Fibroblast of villous mesenchyme (primary cell): ENCODE data around the gene ALKBH3. TPM values are rescaled to one million over a fixed set of nuclear protein-coding genes. Genes with fewer than 3 reads are reported as not detected.

Experiments used
- DNase-seq: peaks from one replicate; pipeline ENCODE4 v3.0.0-alpha.2; 2010; ENCODE audit warnings: low read depth
- H3K4me3 ChIP-seq: 2 replicates; pipeline ENCODE4 v1.5.1; 2011; ENCODE audit warnings: low read depth, mild to moderate bottlenecking, low read length
- total RNA-seq: library from RNA; depleted of rRNA; stranded (reverse); fragments of >200 nt; gene quantifications from 2 replicates; pipeline ENCODE4 v1.2.3, GENCODE V29; 2012
- TF ChIP-seq, protein P1 (sequence below): IDR thresholded peaks from 2 replicates; pipeline ENCODE4 v1.5.1; 2012; ENCODE audit warnings: low read depth, mild to moderate bottlenecking, low read length; ENCODE audit not compliant: insufficient read depth

The ALKBH3 gene
- total RNA-seq, 1 donor: 33.7 TPM

DNA sequence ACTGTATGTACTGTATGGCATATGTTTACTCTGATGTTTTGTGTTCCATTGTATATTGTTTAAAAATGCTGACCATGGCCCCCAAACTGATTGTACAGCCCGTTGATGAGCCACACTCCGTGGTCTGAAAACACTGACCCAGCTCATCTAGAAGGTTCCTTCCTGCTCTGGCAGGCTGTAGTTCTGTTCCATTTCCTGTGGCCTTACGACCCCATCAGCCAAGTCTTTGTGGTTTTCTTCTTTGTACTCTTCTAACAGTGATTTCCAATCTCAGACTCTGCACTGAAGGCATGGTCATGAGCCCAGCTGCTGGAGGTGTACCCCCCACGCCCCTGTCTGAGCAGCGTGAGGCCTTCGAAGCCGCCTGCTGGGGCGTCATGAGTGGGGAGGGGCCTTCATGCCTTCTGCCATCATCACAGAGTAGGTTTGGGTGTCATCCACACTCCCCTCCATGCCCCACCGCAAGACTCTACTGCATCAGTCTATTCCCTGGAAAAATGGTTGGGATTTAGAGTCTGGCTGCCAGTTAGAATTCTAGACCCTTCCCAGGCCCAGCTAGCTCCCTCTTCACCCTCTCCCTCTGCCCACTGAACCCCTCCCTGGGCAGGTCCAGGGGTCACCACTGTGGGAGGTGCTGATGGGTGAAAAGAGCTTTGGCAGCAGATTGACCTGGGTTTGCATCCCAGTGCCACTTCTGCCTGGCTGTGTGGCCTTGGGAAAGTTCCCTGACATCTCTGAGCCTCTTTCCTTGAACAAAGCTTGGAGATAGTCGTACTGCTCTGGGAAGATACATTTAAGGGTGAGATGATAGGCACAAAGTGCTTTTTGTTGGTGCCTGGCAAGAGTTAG is 50.5 kb downstream of the ALKBH3 start:
- H3K4me3 ChIP-seq: no peak overlapping the region
- TF ChIP-seq, protein P1, sequence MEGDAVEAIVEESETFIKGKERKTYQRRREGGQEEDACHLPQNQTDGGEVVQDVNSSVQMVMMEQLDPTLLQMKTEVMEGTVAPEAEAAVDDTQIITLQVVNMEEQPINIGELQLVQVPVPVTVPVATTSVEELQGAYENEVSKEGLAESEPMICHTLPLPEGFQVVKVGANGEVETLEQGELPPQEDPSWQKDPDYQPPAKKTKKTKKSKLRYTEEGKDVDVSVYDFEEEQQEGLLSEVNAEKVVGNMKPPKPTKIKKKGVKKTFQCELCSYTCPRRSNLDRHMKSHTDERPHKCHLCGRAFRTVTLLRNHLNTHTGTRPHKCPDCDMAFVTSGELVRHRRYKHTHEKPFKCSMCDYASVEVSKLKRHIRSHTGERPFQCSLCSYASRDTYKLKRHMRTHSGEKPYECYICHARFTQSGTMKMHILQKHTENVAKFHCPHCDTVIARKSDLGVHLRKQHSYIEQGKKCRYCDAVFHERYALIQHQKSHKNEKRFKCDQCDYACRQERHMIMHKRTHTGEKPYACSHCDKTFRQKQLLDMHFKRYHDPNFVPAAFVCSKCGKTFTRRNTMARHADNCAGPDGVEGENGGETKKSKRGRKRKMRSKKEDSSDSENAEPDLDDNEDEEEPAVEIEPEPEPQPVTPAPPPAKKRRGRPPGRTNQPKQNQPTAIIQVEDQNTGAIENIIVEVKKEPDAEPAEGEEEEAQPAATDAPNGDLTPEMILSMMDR: no peak
- DNase-seq: no peak

DNA sequence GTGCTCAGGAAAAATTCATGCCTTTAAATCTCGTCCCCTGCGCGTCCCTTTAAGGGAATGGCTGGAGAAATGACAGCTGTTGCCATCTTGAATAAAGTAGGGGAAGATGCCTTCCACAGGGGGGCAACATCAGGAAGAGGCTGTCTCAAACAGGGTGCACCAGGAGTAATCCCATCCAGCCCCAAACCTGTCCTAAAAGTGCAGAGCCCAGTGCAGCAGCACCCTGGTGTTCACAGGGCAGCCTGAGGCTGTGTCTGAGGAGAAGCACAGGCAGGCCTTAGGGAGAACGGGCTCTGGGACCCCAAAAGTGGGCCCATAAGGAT is 51.0 kb downstream of the ALKBH3 start:
- no peak for DNase-seq
- TF ChIP-seq, protein P1: peak; percentile 8
- H3K4me3 ChIP-seq: no peak overlapping the region

DNA sequence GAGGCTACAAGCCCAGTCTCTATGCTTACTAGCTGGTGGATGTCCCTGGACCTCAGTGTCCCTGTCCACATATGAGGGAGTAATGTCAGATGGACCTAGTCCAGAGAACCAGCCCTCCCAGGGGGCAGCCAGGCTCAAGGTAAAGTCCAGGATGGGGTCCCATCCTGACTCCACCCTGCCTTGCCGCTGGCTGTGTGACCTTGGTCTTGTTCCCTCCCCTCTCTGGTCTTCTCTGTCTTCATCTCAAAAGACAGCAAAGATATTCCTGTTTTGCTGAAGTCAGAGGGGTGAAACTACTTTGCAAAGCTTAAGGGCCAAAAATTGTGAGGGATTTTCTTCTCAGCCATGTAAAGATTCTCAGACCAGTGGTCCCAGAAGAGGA is 52.6 kb downstream of the ALKBH3 start:
- H3K4me3 ChIP-seq: no peak overlapping the region
- DNase-seq: no peak
- TF ChIP-seq, protein P1: no peak

DNA sequence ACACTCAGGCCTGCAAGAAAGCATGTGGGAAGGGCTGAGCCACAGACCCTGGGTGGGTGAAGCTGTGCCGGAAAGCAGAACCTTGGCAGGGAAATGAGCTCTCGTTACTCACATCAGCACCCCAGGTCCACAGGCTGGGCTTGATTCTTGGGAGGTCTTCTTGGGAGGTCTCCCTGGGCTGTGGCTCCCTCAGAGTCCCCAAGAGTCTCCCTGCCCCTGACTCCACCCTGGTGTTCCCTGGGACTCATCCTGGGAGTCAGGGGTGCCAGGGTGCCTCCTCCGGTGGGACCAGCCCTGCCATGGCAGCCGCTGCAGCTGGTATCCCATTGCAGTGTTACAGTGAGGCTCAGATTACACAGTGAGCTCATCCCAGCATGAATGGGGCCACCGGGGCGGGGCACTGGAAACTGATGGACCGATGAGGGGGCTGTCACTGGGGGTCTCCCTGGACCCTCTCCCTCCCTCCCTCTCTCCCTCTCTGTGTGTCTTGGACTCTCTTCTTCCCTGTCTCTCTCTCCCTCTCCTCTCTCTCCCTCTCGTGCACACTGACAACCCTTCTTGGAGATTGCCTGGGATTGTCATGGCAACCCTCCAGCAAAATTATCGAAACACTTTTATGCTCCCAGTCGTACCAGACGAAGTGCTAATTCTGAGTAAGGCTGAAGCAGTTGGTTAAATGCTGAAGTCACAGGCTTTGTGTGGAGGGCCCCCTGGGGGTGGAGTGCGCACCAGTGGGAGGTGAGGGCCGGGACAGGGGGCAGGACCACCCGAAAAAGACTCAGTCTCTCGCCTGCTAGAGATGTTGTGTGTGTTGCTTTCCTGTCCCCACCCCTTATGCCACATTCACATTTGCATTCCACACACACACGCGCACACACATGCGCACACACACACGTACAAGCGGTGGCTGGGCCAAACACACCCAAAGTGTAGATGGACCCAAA is 53.2 kb downstream of the ALKBH3 start:
- DNase-seq: peak; percentile 22
- no peak overlapping the region for H3K4me3 ChIP-seq
- TF ChIP-seq, protein P1: peak; percentile 10

DNA sequence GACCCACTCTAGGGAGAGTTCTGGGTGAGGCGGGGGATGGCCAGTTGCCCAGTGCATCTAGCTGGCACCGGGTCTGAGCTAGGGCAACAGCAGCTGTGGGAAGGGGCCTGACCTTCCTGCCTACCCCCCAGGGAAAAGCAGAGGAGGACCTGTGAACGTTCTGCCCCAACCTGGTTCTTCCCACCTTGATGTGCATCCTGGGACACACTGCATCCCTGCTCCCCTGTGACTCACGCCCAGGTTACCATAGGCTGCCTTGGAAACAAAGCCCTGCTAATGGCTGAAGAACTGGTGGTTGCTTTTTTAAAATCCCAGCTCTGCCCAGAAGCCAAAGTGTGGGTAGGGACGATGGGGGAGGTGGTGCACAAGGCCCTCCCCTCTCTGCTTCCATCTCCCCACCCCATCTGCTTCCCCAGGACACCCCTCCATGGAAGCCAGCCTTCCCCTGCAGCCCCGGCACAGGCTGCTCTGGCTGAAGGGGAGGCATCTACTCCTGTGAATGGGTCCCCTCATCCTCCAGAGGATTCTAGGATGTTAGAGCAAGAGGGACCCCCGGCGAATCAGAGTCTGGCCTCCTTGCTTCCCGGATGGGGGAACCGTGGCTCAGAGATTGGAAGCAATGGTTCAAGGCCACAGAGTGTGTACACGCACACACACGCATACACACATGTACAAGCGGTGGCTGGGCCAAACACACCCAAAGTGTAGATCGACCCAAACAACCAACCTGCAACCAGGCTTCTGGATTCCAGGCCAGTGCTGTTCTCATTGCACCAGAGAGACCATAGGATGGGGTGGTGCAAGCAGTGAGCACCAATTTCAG is 54.2 kb downstream of the ALKBH3 start:
- TF ChIP-seq, protein P1: no peak
- no peak overlapping the region for H3K4me3 ChIP-seq
- DNase-seq: no peak

DNA sequence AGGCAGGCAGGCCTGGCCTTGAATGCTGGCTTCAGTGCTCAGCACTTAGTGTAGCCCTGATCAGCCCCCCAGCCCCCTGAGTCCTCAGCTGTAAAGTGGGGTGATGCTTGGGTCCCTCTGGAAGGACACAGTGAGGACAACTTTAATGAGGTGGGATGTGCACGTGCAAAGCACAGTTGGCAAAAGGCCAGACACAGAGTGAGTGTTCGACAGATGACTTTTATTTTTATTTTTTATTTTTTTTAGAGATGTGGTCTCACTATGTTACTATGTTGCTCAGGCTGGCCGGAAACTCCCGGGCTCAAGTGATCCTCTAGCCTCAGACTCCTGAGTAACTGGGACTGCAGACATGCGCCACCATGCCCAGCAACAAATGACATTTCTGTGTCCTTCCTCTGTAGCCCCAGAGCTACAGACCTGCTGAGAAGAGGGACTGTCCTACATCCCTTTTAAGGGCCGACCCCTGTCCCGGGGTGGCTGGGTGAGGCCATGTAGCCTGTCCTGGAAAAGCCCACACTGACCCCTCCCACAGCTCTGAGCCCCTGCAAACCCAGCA is 54.9 kb downstream of the ALKBH3 start:
- DNase-seq: no peak
- TF ChIP-seq, protein P1: no peak
- no peak overlapping the region for H3K4me3 ChIP-seq
